ENCODE data around the gene ZSCAN1.
"Not testable (repeated sequence)": the region's sequence is repeated elsewhere in the genome, so short reads cannot be mapped to it uniquely, and the experiment has no call there.

The ZSCAN1 gene, protein sequence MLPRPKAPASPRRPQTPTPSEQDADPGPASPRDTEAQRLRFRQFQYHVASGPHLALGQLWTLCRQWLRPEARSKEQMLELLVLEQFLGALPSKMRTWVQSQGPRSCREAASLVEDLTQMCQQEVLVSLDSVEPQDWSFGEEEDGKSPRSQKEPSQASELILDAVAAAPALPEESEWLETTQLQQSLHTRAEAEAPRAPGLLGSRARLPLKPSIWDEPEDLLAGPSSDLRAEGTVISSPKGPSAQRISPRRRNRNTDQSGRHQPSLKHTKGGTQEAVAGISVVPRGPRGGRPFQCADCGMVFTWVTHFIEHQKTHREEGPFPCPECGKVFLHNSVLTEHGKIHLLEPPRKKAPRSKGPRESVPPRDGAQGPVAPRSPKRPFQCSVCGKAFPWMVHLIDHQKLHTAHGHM

DNA sequence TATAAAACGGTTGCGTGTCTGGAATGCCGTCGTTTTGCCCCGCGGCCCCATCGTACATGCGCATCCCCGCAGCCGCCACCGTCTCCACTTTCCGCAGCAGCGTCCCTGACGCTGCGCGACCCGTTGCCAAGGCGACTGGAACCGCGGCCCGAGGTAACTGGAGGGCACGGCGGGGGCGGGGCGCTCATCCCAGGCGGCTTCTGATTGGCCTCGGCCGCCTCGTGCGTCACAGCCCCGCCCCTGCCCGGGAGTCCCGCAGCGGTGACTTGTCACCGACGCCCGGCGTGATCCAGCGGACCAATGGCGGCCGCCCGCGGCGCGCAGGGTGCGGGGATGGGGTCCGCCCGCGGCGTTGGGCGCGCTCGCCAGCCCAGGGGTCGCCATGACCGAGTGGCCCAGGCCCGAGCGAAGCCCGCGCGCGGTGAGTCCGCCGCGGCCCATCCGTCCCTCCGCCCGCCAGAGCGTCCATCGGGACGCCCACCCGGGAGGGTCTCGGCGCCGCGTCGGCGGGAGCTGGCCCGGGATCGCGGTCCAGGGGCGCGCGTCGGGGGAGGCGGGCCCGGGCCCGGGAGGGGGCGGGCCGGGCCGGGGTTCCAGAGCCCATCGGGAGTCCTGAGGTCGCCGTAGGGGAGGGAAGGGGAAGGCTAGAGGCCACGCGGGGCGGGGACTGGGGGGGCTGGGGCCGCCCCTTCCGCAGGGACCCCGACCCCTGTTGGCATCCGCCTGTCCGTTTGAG lies at the start of gene ZSCAN1:
TSS of gene ZSCAN1 (plus strand) at position 285 of the 736 bp plus-strand sequence. CDS start 3,812 bp downstream, outside the sequence.
- peak; percentile 96 for DNase-seq (ENCODE audit: low spot score)

DNA sequence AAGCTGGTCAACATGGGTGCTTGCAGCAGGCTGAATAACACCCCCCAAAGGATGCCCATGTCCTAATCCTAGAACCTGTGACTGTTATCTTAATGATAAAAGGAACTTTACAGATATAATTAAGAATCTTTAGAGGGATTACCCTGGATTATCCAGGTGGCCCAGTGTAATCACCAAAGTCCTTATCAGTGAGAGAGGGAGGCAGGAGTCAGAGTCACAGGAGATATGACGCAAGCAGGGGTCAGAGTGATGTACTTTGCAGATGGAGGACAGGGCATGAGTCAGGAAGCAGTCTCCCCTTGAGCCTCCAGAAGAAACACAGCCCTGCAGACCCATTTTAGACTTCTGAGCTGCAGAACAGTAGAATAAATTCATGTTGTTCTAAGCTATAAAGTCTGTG lies 41.0 kb upstream of the ZSCAN1 start:
- DNase-seq (ENCODE audit: low spot score) = no peak

DNA sequence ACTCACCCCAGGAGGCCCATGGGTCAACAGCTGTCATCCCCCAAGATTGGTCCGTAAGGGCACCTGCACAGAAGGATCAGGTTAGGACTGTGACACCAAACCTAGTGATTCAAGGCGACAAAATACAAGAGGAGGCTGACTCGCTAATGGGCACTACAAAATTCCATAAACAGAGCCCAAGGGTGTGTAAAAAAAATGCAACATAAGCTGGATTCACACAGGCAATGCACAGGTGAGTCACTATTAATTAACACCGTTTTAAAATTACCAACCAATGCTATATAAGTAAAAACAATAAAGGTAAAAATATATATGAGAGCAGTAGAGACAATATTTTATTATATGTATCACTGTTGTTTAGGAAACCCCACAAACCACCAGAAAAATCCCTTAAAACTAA lies 33.1 kb upstream of the ZSCAN1 start:
- DNase-seq (ENCODE audit: low spot score) = no peak

DNA sequence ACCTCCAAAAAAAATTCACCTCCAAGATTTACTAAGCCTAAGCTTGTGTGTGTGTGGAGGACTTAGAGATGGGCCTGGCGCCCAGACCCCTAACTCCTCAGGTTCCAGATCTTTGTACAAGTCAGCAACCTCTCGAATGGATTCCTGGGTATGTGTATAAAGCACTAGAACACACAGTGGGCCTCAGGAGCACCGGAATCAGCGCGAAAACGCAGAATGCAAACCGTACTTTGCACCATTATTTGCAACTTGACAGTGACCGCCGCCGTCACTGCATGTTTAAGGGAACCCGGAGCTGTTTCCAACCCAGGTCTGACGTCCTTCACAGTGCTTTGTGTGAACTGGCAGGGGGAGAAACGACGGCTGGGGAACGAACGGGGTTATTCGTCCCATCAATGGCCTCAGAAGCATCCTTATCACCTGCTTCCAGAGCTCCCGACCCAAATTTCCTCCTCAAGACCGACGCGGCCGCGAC lies 31.9 kb upstream of the ZSCAN1 start:
- DNase-seq (ENCODE audit: low spot score) = no peak

DNA sequence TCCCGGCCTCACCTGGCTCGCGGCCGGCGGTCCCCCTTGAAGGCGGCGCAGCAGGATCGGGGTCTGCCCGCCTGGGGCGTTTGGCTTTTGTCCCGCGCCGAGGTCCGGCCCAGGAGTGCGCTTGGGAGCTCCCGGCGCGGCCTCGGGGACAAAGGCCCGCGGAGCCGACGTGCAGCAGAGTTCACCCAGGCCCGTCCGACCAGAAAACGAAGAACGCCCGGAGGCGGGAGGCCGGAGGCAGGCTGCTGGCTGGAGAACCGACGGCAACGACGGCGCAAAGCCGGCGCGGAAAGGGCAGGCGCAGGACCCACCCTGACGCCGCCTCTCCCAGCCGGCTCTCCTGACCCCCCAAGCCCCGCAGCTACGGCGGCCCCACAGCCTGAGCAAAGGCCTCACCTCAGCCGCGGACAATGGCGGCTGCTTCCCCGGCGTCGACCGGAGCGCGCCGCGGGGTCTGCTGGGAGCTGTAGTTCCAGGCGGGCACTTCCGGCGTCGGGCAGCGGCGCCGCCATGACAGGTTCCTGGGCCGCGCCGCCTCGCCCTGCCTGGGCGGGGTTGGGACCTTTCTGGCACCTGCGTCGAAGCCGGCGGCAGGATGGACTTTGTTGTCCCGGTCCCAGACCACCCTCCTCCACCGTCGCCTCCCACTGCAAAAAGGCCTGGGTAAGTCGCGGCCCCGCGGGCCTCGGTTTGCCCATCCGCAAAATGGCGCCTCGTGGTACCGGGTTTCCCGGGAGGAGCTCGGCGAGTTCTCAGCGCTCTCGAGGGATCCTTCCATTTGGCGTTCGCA lies 31.2 kb upstream of the ZSCAN1 start, which contains the start of gene ZNF606:
TSS of gene ZNF606 (minus strand) at position 437 of the 790 bp plus-strand sequence. CDS start 1,501 bp downstream, outside the sequence.
- peak; percentile 93 for DNase-seq (ENCODE audit: low spot score)

DNA sequence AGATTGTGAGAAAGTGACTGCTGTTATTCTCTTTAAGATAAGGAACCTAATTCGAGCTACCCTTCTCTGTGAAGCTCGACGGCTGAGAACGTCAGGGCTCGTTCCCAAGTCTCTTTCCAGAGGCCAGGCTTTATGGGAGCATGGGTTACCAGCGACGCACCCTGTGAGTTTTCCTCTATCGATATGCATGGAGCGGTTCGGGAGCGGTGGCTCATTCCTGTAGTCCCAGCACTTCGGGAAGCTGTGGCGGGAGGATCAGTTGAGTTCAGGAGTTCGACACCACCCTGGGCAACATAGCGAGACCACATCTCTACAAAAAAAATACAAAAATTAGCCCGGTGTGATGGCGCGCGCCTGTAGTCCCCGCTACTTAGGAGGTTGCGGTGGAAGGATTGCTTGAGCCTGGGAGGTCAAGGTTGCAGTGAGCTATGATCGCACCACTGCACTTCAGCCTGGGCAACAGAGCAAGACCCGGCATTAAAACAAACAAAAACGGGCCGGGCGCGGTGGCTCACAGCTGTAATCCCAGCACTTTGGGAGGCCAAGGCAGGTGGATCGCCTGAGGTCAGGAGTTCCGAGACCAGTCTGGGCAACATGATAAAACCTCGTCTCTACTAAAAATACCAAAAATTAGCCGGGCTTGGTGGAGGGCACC lies 30.5 kb upstream of the ZSCAN1 start:
- no peak for DNase-seq (ENCODE audit: low spot score)

DNA sequence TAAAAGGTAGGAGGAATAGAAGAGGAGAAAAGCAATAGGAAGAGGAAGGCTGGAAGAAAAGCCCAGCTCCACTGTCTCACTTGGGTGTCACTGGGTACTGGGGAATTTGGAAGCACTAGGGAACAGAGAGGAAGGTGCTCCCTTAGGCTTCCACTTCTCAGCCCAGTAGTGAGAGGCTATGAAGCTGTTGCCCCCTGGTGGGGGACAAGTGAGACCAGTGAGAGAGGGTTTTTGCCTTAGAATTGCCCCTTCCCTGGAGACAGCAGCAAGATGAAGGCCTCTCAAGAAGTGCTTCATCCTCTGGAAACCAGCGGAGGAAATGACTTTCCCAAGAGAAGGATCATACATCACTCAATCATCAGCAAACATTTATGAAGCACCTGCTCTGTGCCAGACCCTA lies 26.5 kb upstream of the ZSCAN1 start:
- no peak for DNase-seq (ENCODE audit: low spot score)

DNA sequence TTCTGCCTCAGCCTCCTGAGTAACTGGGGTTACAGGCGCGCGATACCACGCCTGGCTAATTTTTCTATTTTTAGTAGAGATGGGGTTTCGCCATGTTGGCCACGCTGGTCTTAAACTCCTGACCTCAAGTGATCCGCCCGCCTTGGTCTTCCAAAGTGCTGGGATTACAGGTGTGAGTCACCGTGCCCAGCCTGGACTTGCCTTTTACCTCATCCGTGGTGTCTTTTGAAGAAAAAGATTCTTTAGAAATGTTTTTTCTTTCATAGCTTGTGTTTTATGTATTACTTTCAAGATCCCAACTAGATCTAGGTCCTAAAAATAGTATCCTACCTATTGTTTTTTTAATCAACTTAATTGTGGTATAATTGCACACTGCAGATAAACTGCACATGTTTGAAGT lies 24.9 kb upstream of the ZSCAN1 start:
- not testable (repeated sequence) for DNase-seq (ENCODE audit: low spot score)

DNA sequence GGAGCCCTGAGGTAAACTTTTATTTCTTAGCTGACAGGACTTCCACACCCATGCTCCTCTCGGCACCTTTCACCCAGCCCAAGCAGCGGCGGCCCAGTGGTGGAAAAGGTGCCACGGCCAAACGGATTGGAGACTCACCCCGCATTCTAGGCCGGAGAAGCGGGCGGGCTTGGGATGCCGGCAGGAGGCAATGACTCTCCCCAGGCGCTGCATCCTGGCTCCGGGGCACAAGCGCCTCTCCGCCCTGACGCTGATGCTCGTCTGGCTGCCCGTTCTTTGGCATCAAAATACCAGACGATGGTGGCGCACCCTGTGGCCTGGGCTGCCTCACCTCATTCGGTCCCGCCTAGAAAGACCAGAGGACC lies 24.5 kb upstream of the ZSCAN1 start:
- DNase-seq (ENCODE audit: low spot score) = peak; percentile 72

DNA sequence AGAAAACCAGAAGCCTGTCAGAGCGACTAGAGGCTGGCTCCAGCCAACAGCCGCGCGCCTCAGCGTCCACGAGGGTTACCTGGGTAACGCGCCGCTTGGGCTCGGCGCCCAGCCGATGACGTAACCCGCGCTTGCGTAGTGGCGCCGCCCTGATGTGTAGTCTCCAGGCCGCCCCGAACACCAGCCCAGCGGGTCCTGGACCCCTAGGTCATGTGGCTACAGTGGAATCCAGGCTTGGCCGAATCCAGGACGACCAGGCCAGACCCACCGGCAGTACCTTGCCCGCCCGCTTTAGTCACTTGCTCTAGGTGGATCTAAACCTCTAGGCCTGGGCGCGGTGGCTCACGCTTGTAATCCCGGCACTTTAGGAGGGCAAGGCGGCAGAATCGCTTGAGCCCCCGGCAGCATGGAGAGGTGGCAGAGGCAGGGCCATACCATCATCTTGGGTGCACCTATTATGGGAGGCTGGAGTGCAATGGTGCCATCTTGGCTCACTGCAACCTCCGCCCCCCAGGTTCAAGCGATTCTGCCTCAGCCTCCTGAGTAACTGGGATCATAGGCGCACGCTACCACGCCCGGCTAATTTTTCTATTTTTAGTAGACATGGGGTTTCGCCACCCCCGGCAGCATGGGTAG lies 24.0 kb upstream of the ZSCAN1 start:
- DNase-seq (ENCODE audit: low spot score) = peak; percentile 97

DNA sequence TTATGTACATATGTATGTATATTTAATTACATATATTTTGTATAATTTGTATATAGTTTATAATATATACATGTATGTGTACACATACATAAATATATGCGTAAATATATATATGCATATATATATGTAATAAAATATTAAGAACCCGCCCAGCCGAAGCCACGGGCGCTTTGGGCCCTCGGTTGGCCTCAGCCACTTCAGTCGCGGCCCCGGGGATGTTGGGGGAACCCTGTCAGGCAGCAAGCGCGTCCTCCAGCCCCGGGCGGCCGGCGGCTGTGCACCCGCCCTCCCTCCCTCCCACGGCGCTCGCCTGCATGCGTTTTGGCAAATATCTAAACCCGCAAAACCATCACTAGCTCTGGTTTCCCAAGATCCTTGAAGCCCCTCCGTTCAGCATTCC lies 23.3 kb upstream of the ZSCAN1 start:
- DNase-seq (ENCODE audit: low spot score) = no peak

DNA sequence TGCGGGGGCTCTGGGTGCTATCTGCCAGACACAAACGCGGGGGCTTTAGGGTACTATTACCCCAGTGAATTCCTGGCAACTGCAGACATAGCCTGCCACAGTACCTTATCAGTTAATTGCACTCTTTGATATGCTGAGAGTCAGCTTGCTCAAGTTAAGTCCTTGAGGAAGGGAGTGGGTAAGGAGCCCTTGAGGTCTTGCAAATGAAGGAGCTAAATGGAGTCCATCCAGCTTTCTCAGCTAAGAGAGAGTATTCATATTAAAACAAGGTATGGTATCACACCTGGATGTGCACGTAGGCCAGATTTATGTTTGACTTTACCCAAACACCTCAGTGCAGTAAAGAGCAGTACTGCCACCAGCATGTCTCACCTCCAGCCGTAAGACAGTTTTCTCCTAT lies 19.7 kb upstream of the ZSCAN1 start:
- no peak for DNase-seq (ENCODE audit: low spot score)

DNA sequence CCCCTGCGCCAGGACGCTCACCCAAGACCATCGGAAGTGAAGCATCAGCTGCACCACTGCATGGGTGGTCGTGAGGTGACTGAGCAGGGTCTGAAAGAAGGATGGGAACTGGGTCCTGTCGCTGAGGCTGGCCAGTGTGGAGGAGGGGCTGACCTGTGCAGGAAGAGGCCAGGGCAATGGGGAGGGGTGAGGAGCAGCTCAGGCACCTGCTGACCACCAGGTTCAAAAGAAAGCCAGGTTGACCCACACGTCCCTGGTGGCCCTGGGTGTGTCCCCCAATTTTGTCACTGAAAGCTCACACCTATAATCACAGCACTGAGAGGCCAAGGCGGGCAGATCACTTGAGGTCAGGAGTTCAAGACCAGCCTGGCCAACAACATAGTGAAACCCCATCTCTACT lies 13.7 kb upstream of the ZSCAN1 start:
- no peak for DNase-seq (ENCODE audit: low spot score)

DNA sequence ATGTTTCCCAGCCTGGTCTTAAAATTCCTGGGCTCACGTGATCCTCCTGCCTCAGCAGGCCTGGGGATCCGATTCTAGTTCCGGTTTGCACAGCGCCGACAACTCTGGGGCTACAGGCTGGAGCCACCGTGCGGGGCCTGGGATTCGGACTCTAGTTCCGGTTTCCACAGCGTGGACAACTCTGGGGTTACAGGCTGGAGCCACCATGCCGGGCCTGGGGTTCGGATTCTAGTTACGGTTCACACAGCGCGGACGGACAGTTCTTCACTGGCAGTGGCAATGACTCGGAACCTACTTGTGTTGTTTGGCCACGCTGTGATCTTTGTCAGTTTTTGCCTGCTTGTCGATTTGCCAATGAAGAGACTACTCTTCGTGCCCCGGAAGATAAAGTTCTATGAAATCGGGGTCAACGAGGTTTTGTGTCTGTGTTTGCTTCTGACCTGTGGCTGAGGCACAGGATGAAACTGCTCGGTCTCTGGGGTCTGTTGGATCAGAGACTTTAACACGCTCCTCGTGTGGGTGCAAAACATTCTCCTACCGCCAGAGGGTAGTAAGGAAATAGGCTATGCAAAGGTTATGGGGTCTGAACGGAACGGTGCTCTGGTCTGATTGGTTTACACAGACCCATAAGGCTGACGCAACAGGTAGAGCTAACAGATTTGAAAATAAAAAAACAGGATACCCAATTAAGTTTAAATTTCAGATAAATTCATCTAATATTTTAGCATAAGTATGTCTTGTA lies 12.1 kb upstream of the ZSCAN1 start:
- no peak for DNase-seq (ENCODE audit: low spot score)

DNA sequence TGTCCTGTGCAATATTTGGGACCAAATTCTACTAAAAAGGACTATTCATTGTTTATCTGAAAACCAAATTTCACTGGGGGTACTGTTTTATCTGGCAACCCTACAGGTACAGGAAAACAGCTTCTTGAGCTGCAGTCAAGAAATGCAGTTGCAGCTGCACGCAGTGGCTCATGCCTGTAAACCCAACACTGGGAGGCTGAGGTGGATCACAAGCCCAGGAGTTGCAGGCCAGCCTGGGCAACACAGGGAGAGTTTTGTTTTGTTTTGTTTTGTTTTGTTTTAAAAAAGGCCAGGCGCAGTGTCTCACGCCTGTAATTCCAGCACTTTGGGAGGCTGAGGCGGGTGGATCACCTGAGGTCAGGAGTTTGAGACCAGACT lies 11.6 kb upstream of the ZSCAN1 start:
- no peak for DNase-seq (ENCODE audit: low spot score)

DNA sequence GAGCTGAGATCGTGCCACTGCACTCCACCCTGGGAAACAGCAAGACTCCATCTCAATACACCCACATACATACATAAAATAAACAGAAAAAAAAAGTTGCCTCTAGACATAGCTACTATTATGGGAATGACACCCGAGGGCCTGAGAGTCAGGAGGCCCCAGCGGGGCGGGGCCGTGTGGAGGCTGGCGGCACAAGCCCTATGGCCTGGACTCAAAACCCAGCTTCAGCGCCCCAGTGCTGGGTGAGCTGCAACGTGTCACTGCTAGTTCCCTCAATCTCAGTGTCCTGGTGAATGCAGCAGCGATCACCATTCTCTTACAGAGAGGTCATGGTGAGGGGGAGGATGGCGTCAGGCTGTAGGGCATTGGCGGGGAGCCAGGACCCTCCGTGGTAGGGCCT lies 9.2 kb upstream of the ZSCAN1 start:
- no peak for DNase-seq (ENCODE audit: low spot score)

DNA sequence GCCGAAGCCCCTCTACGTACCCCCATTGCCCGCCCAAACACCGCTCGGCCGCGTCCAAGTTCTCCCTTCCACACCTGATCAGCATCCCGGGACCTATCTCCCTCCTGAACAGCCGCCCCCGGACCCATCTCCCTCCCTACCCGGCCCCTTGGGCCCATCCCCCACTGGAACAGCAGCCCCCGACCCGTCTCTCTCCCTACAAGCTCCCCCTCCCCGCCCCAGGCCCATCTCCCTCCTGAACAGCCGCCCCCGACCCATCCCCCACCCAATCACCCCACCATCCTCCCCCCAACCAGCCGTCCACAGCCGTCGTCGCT lies 610 bp downstream of the ZSCAN1 start:
- DNase-seq (ENCODE audit: low spot score) = no peak

DNA sequence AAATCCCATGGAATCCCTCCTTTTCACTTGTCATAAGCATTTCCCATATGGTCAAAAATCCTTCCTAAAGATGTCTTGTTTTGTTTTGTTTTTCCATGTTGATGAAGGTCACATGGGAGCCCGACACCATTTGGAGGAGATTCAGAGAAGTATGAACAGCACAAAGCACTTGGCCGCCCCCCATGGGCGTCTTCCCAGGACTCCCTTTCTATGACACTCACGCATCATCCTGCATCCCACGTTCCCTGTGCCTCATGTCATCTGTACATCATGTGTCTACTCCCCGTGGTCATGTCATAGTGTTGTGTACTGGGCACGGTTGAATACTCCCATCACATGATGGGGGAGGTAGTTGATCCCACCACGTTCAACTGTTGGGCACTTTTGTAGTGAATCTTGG lies 2.0 kb downstream of the ZSCAN1 start:
- DNase-seq (ENCODE audit: low spot score) = no peak

DNA sequence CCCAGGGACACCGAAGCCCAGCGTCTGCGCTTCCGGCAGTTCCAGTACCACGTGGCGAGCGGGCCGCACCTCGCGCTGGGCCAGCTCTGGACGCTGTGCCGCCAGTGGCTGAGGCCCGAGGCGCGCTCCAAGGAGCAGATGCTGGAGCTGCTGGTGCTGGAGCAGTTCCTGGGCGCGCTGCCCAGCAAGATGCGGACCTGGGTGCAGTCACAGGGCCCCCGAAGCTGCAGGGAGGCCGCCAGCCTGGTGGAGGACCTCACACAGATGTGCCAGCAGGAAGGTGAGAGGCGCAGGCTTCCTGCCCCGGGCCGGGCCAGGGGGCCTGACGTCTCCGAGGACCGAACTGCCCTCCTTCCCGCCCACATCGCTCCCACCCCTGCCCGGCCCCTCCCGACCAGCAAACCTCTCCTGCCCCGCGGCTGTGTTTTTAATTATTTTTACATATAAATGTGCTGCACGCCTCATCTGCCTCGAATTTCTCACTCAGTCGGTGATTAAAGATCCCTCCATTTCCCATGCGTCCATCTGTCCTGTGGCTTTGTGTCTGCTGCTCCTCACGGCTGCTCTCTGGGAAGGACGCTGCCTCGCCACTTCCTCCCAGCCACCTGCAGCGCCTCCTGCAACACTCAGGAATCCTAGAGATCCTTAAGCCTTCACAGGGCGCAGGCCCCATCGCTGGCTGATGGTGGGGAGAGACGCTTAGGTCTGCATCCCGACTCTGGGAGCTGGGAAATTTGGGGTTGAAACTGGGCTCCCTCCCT lies 4.3 kb downstream of the ZSCAN1 start:
- DNase-seq (ENCODE audit: low spot score) = no peak

DNA sequence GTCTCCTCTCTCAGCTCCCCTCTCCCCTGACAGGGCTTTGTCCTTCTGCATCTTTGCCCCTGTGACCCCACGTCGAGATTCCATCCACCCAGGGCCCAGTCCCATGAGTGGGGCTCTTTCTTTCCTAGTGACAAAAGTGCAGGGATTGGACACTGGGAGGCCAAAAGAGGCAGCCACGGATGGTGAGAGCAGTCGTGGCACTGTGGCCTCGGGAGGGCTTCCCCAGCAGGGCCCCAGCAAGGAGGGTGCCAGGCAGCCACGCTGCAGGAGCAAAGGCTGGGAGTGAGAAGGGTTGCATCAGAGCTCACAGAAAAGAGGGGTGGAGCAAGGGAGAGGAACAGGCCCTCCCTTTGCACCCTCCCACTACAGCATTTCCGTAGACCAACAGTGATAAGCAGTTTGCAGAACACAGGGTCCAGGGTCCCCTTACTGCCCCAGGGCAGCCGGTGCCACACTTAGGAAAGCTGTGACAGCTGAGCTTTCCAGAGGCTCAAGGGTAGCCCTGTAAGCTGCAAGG lies 4.9 kb downstream of the ZSCAN1 start:
- no peak for DNase-seq (ENCODE audit: low spot score)
